Immature natural killer cell (primary cell): ENCODE data around the gene NR1H3. TPM values are rescaled to one million over a fixed set of nuclear protein-coding genes. Genes with fewer than 3 reads are reported as not detected.

Experiments
- DNase-seq, 3 donors: peaks; one replicate each; pipeline ENCODE4 v3.0.0; 2022; ENCODE audit warnings: mixed read lengths in 1 of 3
- H3K27ac Mint-ChIP-seq, 6 donors: one replicate each; pipeline ENCODE4 v1.8.0; 2020; ENCODE audit warnings: mixed read lengths in 6 of 6, mild to moderate bottlenecking in 5 of 6, inconsistent platforms in 4 of 6, moderate library complexity in 3 of 6
- H3K27me3 Mint-ChIP-seq, 3 donors: one replicate each; pipeline ENCODE4 v1.8.0; 2020 to 2021; ENCODE audit warnings: low read depth in 3 of 3, mild to moderate bottlenecking in 3 of 3, mixed read lengths in 3 of 3, moderate library complexity in 3 of 3, inconsistent platforms in 1 of 3
- H3K36me3 Mint-ChIP-seq, 3 donors: one replicate each; pipeline ENCODE4 v1.8.0; 2020; ENCODE audit warnings: mixed read lengths in 3 of 3, inconsistent platforms in 2 of 3, mild to moderate bottlenecking in 2 of 3
- H3K4me1 Mint-ChIP-seq, 2 donors: one replicate each; pipeline ENCODE4 v1.8.0; 2020; ENCODE audit warnings: inconsistent platforms in 2 of 2, mild to moderate bottlenecking in 2 of 2, mixed read lengths in 2 of 2, moderate library complexity in 1 of 2
- H3K4me3 Mint-ChIP-seq, 5 donors: one replicate each; pipeline ENCODE4 v1.8.0; 2020; ENCODE audit warnings: mild to moderate bottlenecking in 5 of 5, mixed read lengths in 5 of 5, inconsistent platforms in 3 of 5, moderate library complexity in 3 of 5
- H3K9me3 Mint-ChIP-seq, 6 donors: one replicate each; pipeline ENCODE4 v1.8.0; 2020; ENCODE audit warnings: mild to moderate bottlenecking in 6 of 6, mixed read lengths in 6 of 6, inconsistent platforms in 4 of 6, moderate library complexity in 3 of 6
- polyA plus RNA-seq, 3 donors: library from polyadenylated mRNA; unstranded; fragments of 300-500 nt; fragmentation: Illumina TruSeq; gene quantifications; one replicate each; pipeline ENCODE4 v1.2.3, GENCODE V29; 2021

NR1H3 gene
- polyA plus RNA-seq, 3 donors from 2014 or later = 14.8 to 20.3 (median 19.8) TPM

DNA sequence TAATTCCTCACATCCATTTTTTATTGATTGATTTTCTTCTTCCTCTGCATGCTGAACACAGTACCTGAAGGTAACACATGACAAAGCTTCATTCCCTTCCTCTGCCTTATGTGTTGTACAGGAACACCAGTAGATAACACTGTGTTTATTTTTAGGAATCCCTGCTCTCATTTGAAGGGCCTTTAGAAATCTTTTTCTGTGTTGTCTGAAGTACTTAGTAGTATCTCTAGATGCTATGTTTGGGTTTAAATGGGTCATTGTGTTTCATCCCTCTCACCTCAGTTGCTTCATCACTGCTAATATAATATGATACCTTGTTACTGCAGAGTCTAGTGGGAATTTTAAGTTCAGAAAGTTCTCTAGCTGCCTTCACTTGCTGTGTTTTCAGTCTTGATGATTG is 22.3 kb downstream of the NR1H3 start:
- no peak overlapping the region for H3K27ac Mint-ChIP-seq
- DNase-seq = no peak
- H3K4me3 Mint-ChIP-seq = no peak overlapping the region
- peaks cover 39 to 63% (median 50%) of the 10 kb centered on the region in 3 donors for H3K36me3 Mint-ChIP-seq
- H3K9me3 Mint-ChIP-seq = no peaks in the 10 kb centered on the region
- H3K27me3 Mint-ChIP-seq = peaks cover 0 to 1% (median 0%) of the 10 kb centered on the region in 3 donors
- peaks cover 0 to 13% of the 10 kb centered on the region in 2 donors for H3K4me1 Mint-ChIP-seq

DNA sequence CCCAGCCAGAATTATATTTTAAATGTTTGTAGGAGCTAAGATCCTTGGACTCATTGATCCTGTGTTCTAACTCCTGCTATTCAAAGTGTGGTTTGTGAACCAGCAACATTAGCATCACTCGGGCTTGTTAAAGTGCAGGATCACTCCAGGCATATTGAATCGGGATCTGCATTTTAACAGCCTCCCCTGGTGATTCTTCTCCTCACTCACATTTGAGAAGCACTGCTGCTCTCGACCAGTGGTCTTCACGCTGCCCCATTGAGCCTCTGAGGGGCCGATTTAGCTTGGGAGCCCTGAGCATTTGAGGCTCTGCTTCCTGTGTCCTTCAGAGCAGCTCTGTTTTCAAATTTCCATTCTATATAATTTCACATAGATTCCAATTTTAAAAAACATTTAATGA is 23.1 kb downstream of the NR1H3 start:
- Mint-ChIP-seq H3K27ac (no peak overlapping the region), H3K27me3 (peaks cover 0 to 4% (median 3%) of the 10 kb centered on the region in 3 donors), H3K4me1 (peaks cover 0 to 12% of the 10 kb centered on the region in 2 donors), H3K4me3 (no peak overlapping the region), H3K36me3 (peaks cover 42 to 66% (median 53%) of the 10 kb centered on the region in 3 donors), H3K9me3 (no peaks in the 10 kb centered on the region)
- DNase-seq = no peak

GRCh38 chr11:47282462-47282861 is 24.7 kb downstream of the NR1H3 start:
- peaks cover 0 to 7% (median 6%) of the 10 kb centered on the region in 3 donors for H3K27me3 Mint-ChIP-seq

GRCh38 chr11:47284151-47284550 is 26.4 kb downstream of the NR1H3 start:
- H3K27me3 Mint-ChIP-seq = peaks cover 4 to 9% (median 7%) of the 10 kb centered on the region in 3 donors
- DNase-seq = no peak
- no peaks in the 10 kb centered on the region for H3K4me1 Mint-ChIP-seq
- H3K4me3 Mint-ChIP-seq = no peak overlapping the region
- H3K36me3 Mint-ChIP-seq = peaks cover 28 to 62% (median 38%) of the 10 kb centered on the region in 3 donors
- no peak overlapping the region for H3K27ac Mint-ChIP-seq
- no peaks in the 10 kb centered on the region for H3K9me3 Mint-ChIP-seq

More at GRCh38 chr11:47282462-47282861, 24.7 kb downstream of the NR1H3 start:
- Mint-ChIP-seq H3K4me3 (no peak overlapping the region), H3K4me1 (no peaks in the 10 kb centered on the region), H3K9me3 (no peaks in the 10 kb centered on the region), H3K36me3 (peaks cover 34 to 65% (median 46%) of the 10 kb centered on the region in 3 donors), H3K27ac (peak overlapping the region in 1 of 6 donors; percentile 23)
- DNase-seq = no peak

GRCh38 chr11:47285969-47286770 is 28.4 kb downstream of the NR1H3 start:
- Mint-ChIP-seq H3K27me3 (peaks cover 7 to 9% (median 9%) of the 10 kb centered on the region in 3 donors), H3K9me3 (no peaks in the 10 kb centered on the region), H3K4me3 (no peak overlapping the region), H3K4me1 (no peaks in the 10 kb centered on the region), H3K27ac (no peak overlapping the region), H3K36me3 (peaks cover 19 to 69% (median 40%) of the 10 kb centered on the region in 3 donors)
- DNase-seq = no peak

- no peaks in the 10 kb centered on the region for H3K4me1 Mint-ChIP-seq
- H3K36me3 Mint-ChIP-seq = peaks cover 10 to 71% (median 32%) of the 10 kb centered on the region in 3 donors
- peak overlapping the region in 1 of 6 donors; percentile 44 for H3K27ac Mint-ChIP-seq
- H3K4me3 Mint-ChIP-seq = no peak overlapping the region
- no peaks in the 10 kb centered on the region for H3K9me3 Mint-ChIP-seq
- peaks cover 7 to 12% (median 7%) of the 10 kb centered on the region in 3 donors for H3K27me3 Mint-ChIP-seq
- DNase-seq = no peak
Measured at GRCh38 chr11:47288066-47288465, 30.3 kb downstream of the NR1H3 start.

- DNase-seq = no peak
- Mint-ChIP-seq H3K4me3 (no peak overlapping the region), H3K4me1 (no peaks in the 10 kb centered on the region), H3K36me3 (peaks cover 4 to 67% (median 23%) of the 10 kb centered on the region in 3 donors), H3K27ac (peak overlapping the region in 3 of 6 donors; percentile 21 to 67 (median 30)), H3K9me3 (no peaks in the 10 kb centered on the region), H3K27me3 (peaks cover 7 to 12% (median 10%) of the 10 kb centered on the region in 3 donors)
Measured at GRCh38 chr11:47289856-47290255, 32.1 kb downstream of the NR1H3 start.

DNA sequence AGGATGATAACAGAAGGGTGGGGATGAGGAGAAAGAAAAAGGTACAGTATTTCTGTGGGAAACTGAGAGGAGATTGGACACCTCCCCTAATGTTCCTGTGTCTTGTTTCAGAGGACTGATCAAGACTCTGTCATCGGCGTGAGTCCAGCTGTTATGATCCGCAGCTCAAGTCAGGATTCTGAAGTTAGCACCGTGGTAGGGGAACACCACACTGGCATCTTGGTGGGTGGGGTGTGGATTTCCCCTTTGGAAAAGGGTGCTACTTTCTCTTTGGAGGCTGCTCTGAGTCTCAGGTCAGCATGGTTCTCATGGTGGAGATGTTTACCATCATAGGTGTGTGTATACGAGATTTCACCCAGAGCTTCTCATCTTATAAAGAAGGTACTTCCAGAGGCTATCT is 37.6 kb downstream of the NR1H3 start:
- Mint-ChIP-seq H3K27me3 (peaks cover 2 to 5% (median 4%) of the 10 kb centered on the region in 3 donors), H3K4me3 (no peak overlapping the region), H3K9me3 (no peaks in the 10 kb centered on the region), H3K27ac (peak overlapping the region in 1 of 6 donors; percentile 34), H3K36me3 (peaks cover 25 to 69% (median 32%) of the 10 kb centered on the region in 3 donors), H3K4me1 (peaks cover 0 to 13% of the 10 kb centered on the region in 2 donors)
- DNase-seq = no peak

DNA sequence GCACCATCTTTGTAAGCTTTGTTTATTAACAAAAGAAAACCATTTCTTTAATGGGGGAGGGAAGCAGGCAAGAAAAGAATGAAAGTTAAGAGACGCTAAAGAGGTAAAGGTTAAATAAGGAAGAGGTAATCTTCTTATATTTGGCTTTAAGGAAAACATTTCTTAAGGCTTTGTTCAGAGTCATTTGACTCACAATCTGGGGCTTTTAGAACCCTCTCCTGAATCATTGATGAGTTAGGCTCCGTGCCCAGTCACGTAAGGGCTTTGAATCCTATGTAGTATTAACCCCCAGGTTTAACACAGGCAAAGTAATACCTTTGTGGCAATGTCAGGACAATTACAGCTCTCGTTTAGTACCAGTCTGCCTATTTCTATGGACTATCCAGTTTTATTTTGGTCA is 38.2 kb downstream of the NR1H3 start:
- Mint-ChIP-seq H3K36me3 (peaks cover 29 to 67% (median 29%) of the 10 kb centered on the region in 3 donors), H3K9me3 (no peaks in the 10 kb centered on the region), H3K27ac (peak overlapping the region in 1 of 6 donors; percentile 9), H3K4me1 (peaks cover 0 to 14% of the 10 kb centered on the region in 2 donors), H3K27me3 (peaks cover 0 to 5% (median 4%) of the 10 kb centered on the region in 3 donors), H3K4me3 (no peak overlapping the region)
- DNase-seq = no peak

DNA sequence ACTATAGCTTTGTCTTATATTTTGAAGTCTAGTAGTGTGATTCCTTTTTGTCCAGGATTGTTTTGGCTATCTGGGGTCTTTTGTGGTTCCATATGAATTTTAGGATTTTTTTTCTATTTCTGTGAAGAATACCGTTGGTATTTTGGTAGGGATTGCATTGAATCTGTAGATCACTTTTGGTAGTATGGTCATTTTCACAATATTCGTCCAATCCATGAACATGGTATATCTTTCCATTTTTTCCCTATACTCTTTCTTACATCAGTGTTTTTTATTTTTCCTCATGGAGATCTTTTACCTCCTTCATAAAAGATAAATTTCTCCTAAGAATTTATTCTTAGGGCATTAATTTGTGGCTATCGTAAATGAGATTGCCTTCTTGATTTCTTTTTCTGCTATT is 41.3 kb downstream of the NR1H3 start:
- Mint-ChIP-seq H3K4me1 (peaks cover 0 to 33% of the 10 kb centered on the region in 2 donors), H3K27ac (peak overlapping the region in 4 of 6 donors; percentile 14 to 51 (median 34)), H3K9me3 (peaks cover 0 to 10% (median 7%) of the 10 kb centered on the region in 6 donors), H3K36me3 (peaks cover 42 to 77% (median 54%) of the 10 kb centered on the region in 3 donors), H3K27me3 (peaks cover 0 to 5% (median 4%) of the 10 kb centered on the region in 3 donors), H3K4me3 (no peak overlapping the region)
- DNase-seq = no peak

DNA sequence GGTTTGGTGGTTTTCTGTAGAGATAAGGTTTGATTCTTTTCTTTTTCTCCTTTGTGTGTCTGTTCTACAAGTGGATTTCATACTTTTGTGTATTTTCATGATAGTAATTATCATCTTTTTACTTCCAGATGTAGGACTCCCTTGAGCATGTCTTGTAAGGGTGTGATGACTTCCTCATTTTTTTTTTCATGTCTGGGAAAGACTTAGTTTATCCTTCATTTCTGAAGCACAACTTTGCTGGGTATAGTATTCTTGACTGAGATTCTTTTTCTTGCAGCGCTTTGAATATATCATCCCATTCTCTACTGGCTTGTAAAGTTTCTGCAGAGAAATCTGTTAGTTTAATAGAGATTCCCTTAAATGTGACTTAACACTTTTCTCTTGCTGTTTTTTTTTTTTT is 45.1 kb downstream of the NR1H3 start:
- H3K9me3 Mint-ChIP-seq = peaks cover 0 to 11% (median 7%) of the 10 kb centered on the region in 6 donors
- H3K27ac Mint-ChIP-seq = peak overlapping the region in 1 of 6 donors; percentile 1
- H3K4me3 Mint-ChIP-seq = no peak overlapping the region
- peaks cover 0 to 7% (median 4%) of the 10 kb centered on the region in 3 donors for H3K27me3 Mint-ChIP-seq
- DNase-seq = no peak
- peaks cover 0 to 33% of the 10 kb centered on the region in 2 donors for H3K4me1 Mint-ChIP-seq
- H3K36me3 Mint-ChIP-seq = peaks cover 44 to 65% (median 48%) of the 10 kb centered on the region in 3 donors

GRCh38 chr11:47305734-47306483 is 48.1 kb downstream of the NR1H3 start:
- H3K4me1 Mint-ChIP-seq = peaks cover 0 to 20% of the 10 kb centered on the region in 2 donors
- no peak overlapping the region for H3K27ac Mint-ChIP-seq
- H3K9me3 Mint-ChIP-seq = peaks cover 0 to 11% (median 7%) of the 10 kb centered on the region in 6 donors
- no peak for DNase-seq
- H3K27me3 Mint-ChIP-seq = peaks cover 0 to 4% (median 4%) of the 10 kb centered on the region in 3 donors
- no peak overlapping the region for H3K4me3 Mint-ChIP-seq
- H3K36me3 Mint-ChIP-seq = peaks cover 38 to 52% (median 39%) of the 10 kb centered on the region in 3 donors

GRCh38 chr11:47306484-47306844 is 48.7 kb downstream of the NR1H3 start:
- peaks cover 0 to 11% (median 7%) of the 10 kb centered on the region in 6 donors for H3K9me3 Mint-ChIP-seq

More at GRCh38 chr11:47306484-47306844, 48.7 kb downstream of the NR1H3 start:
- H3K4me1 Mint-ChIP-seq = peaks cover 0 to 15% of the 10 kb centered on the region in 2 donors
- H3K27me3 Mint-ChIP-seq = peaks cover 0 to 3% (median 3%) of the 10 kb centered on the region in 3 donors
- peaks cover 36 to 53% (median 39%) of the 10 kb centered on the region in 3 donors for H3K36me3 Mint-ChIP-seq
- no peak overlapping the region for H3K27ac Mint-ChIP-seq
- DNase-seq = no peak
- H3K4me3 Mint-ChIP-seq = no peak overlapping the region
